ENCODE results near the gene VTI1A.

VTI1A gene

DNA sequence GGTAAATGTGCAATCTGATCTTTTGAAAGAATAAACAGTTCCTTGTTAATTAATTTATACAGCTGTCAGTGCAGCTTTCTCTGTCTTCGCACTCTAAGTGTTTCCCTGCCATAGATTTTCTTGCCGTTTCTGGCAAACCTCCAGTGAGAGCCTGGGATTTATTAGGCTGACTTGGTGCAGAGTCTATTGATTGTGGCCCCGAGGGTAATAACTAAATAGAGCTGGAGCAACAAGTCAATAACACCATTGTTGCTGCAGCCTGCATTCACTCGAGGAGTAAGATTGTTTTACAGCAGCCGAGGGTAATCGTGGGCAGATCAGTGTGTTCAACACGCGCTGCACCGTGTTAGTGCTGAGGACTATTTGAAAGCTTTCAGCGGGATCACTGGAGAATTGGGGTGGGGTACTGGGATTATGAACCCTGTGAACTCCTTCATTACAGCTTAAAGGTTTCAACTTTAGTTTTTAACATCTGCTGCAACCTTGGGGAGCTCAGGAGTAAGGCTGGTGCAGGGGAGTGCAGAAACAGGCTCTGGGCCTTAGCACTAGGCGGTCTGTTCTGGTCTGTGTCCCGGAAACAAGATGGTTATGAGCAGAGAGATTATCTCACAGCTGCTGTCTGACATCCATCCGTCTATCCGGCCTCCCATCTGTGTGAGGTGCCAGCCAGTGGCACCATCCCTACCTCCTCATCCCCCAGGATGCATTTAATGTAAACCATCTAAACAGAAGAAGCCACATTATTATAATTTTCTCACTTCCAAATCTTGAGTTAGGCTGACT lies 329.1 kb downstream of the VTI1A start:
- no peak overlapping the region for H3K27ac Mint-ChIP-seq
- no peak overlapping the region for H3K4me3 Mint-ChIP-seq
- no peaks in the 10 kb centered on the region for H3K36me3 Mint-ChIP-seq (ENCODE audit: low read depth)
- no peaks in the 10 kb centered on the region for H3K9me3 Mint-ChIP-seq
- H3K4me1 Mint-ChIP-seq (ENCODE audit: low read depth), result no peaks in the 10 kb centered on the region
- H3K27me3 Mint-ChIP-seq (ENCODE audit: low read depth), result no peaks in the 10 kb centered on the region

DNA sequence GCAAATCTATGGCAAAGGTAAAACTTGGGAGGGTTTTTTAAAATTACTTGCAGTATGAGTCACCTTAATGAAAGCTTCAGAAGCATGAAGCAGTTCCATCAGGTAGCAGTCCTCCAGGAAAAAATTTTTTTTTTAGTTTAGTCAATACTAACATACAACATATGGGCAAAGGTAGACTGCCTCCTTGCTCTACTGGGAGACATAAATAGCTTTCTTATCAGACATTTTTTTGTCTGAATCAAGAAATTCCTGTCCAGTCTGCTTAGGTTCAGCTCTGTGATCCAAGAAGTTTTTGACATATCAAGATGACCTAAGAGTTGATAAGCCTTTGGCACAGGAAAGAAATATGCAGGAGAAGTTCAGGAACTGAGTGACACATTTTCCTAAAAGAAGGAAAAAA lies 331.6 kb downstream of the VTI1A start:
- H3K9me3 Mint-ChIP-seq, result no peaks in the 10 kb centered on the region
- no peaks in the 10 kb centered on the region for H3K27me3 Mint-ChIP-seq (ENCODE audit: low read depth)
- H3K4me3 Mint-ChIP-seq, result no peak overlapping the region
- no peaks in the 10 kb centered on the region for H3K4me1 Mint-ChIP-seq (ENCODE audit: low read depth)
- no peaks in the 10 kb centered on the region for H3K36me3 Mint-ChIP-seq (ENCODE audit: low read depth)
- no peak overlapping the region for H3K27ac Mint-ChIP-seq

DNA sequence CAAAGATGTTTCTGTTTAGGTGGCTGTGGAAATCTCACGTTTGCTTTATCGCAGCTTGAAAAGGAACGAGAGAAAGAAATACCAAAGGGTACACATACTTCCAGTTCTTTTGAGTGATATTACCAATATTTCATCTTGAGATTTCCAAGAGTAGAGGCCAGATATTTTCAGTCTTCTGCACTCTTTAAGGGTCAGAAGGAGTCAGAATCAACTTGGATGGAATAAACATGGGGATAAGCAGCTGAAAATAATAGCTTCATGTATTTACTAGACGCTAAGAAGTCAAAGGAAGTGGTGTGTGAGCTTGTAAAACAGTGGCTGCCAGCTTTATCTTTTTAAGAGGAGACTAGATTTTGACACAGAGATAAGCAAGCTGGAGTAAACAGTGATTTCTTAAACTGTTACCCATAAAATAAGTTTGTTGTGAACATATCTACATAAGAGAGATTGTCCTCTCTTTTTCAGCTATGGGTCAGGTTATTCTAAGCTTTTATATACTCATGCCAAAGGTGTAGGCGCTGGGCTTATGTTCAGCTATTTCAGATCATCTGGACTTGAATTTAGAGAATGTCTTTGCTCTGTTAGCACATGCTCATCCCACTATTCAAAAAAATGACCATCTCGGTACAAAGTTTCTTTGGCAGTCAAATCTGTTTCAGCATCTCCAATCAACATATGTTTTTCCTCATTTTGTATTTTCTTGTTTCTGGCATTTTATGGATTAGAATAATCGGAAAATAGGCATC lies 332.2 kb downstream of the VTI1A start:
- Mint-ChIP-seq H3K4me1 (ENCODE audit: low read depth) (no peaks in the 10 kb centered on the region), H3K27ac (no peak overlapping the region), H3K4me3 (no peak overlapping the region), H3K9me3 (no peaks in the 10 kb centered on the region), H3K27me3 (ENCODE audit: low read depth) (no peaks in the 10 kb centered on the region), H3K36me3 (ENCODE audit: low read depth) (no peaks in the 10 kb centered on the region)

DNA sequence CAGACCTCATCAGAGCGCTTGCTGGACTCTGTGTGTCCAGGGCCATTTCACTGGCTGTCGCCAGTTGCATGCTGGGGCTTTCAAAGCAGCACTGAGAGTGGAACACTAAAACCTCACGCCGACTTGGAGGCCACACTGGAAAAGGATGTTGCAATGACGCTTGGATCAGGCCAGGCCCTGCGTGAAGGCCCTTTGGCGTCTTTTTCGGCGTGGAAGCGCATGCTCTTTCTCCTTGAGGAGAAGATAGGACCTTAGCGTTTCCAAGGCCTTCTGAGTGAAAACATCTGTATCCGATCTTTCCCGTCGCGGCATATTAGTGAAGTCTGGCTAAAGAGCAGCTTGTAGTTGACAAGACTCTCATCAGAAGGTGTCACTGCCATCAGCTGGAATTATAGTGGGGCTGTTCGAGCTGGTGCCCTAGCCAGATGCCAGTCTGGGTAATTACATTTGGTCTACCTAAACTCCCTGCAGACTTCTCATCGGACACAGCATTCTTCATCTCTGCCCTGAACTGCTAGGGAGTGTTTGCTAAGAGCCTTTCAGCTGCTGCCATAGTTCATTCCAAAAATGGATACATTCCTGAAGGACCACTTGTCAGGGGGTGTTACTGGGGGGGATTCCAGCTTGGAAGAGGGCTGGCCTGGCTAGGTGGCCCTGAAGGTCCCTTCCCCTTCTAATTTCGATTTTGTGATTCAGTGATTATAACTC lies 335.3 kb downstream of the VTI1A start:
- H3K4me3 Mint-ChIP-seq, result no peak overlapping the region
- H3K36me3 Mint-ChIP-seq (ENCODE audit: low read depth), result no peaks in the 10 kb centered on the region
- H3K27ac Mint-ChIP-seq, result no peak overlapping the region
- H3K9me3 Mint-ChIP-seq, result no peaks in the 10 kb centered on the region
- H3K4me1 Mint-ChIP-seq (ENCODE audit: low read depth), result no peaks in the 10 kb centered on the region
- no peaks in the 10 kb centered on the region for H3K27me3 Mint-ChIP-seq (ENCODE audit: low read depth)

DNA sequence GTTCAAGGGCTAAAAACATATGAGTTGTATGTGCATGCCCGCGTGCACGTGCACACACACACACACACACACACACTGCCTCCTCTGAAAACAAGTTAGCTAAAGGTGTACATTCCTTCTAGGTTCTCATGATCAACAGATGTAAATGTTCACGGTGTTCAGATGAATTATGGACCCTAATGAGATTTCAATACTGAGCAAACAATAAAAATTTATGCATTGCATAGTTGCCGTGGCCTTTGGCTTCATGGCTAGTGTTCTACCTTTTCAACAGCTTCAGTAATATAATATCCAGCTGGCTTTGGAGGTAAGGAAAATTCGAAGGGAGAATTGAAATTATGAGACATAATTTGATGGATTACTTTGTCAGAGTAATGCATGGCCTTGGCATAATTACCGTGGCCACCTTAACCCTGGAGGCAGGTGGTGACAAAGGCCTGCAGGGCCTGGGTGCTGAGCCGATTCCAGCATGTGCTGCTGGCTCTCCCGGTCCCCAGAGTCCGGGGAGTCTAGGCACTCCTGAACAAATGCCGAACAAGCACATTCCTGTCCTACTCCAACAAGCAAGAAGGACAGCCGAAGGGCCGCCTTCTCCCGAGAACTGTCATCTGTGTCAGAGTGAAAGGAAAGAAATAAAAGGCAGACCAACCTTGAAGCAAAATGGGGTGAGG lies 336.5 kb downstream of the VTI1A start:
- no peaks in the 10 kb centered on the region for H3K4me1 Mint-ChIP-seq (ENCODE audit: low read depth)
- H3K36me3 Mint-ChIP-seq (ENCODE audit: low read depth), result no peaks in the 10 kb centered on the region

DNA sequence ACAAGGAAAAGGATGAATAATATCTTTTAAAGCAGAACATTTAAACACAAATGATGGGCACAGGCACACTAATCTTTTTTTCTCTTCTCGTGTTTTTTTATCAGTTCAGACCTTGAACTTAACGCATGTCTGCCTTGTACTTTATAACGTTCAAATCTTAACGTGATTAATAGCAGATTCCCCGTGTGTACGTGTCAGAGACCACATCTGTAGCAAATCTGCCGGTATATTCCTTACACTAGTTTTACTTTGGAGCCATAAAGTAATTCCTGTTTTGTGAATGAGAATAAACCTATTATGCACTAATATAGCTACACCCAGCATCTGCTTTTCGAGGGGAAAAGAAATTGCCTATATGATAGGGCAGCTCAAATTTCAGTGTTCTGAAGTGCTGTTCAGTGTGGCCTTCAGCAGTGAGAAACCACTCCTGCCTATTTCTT lies 337.0 kb downstream of the VTI1A start:
- Mint-ChIP-seq H3K9me3 (peaks cover under 1% of the 10 kb centered on the region), H3K27ac (no peak overlapping the region), H3K4me1 (ENCODE audit: low read depth) (no peaks in the 10 kb centered on the region), H3K36me3 (ENCODE audit: low read depth) (no peaks in the 10 kb centered on the region), H3K27me3 (ENCODE audit: low read depth) (no peaks in the 10 kb centered on the region), H3K4me3 (no peak overlapping the region)

More for the DNA sequence above, 336.5 kb downstream of the VTI1A start:
- Mint-ChIP-seq H3K9me3 (no peaks in the 10 kb centered on the region), H3K27me3 (ENCODE audit: low read depth) (no peaks in the 10 kb centered on the region), H3K27ac (no peak overlapping the region), H3K4me3 (no peak overlapping the region)

DNA sequence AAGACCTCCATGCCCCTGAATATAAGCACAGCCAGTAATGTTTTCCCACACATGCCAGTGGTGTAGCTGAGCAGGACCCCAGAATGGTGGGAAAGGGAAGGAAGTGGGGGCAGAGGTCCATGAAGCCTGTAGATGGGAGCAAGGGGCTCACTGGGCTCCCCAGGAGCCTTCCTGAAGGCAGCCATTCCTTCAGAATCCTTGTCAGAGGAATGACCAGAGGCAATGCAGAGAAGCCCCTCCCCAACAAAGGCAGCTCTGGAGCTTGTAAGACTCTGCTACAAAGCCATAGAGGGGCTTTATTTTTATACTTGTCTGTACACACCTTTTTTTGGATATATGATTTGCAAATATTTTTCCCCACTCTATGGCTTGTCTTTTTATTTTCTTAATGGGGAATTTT lies 338.1 kb downstream of the VTI1A start:
- Mint-ChIP-seq H3K4me3 (no peak overlapping the region), H3K9me3 (peaks cover 8% of the 10 kb centered on the region), H3K27me3 (ENCODE audit: low read depth) (no peaks in the 10 kb centered on the region), H3K36me3 (ENCODE audit: low read depth) (peaks cover 4% of the 10 kb centered on the region), H3K27ac (no peak overlapping the region), H3K4me1 (ENCODE audit: low read depth) (no peaks in the 10 kb centered on the region)

DNA sequence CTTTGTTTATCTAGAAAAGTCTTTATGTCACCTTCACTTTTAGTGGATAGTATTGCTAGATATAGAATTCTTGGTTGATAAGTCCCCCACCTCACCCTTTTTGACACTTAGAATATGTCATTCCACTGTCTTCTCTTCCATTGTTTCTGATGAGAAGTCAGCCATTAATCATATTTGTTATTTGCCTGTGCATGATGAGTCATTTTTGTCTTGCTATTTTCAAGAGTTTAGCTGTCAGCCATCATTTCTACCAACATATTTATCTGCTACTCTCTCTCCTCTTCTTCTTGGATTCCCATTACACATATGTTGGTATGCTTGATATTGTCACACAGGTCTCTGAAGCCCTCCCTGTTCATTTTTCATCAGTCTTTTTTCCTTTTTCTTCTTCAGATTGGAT lies 342.2 kb downstream of the VTI1A start:
- peaks cover 8% of the 10 kb centered on the region for H3K9me3 Mint-ChIP-seq
- H3K27ac Mint-ChIP-seq, result no peak overlapping the region
- peaks cover 4% of the 10 kb centered on the region for H3K36me3 Mint-ChIP-seq (ENCODE audit: low read depth)
- no peaks in the 10 kb centered on the region for H3K4me1 Mint-ChIP-seq (ENCODE audit: low read depth)
- no peak overlapping the region for H3K4me3 Mint-ChIP-seq
- no peaks in the 10 kb centered on the region for H3K27me3 Mint-ChIP-seq (ENCODE audit: low read depth)

DNA sequence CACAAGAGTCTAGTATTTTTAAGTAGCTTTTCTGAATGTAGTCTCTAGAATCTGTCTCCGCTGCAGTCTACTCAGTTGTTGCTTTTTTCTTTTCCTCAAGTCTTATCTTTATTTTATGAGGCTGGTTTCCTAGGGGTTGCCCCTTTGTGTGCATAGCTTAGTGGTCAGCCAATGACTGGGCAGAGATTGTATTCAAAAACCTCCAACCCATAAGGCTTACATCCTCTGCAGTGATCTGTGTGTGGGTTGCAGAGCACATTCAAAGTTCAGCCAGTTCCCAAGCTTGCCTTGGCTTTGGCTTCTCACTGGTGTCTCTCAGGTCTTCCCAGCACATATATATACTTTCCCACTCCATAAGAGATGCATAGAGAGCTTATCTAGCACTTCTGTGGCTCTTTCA lies 343.0 kb downstream of the VTI1A start:
- Mint-ChIP-seq H3K27ac (no peak overlapping the region), H3K36me3 (ENCODE audit: low read depth) (peaks cover 4% of the 10 kb centered on the region), H3K4me1 (ENCODE audit: low read depth) (no peaks in the 10 kb centered on the region), H3K27me3 (ENCODE audit: low read depth) (no peaks in the 10 kb centered on the region), H3K4me3 (no peak overlapping the region), H3K9me3 (peaks cover 8% of the 10 kb centered on the region)

DNA sequence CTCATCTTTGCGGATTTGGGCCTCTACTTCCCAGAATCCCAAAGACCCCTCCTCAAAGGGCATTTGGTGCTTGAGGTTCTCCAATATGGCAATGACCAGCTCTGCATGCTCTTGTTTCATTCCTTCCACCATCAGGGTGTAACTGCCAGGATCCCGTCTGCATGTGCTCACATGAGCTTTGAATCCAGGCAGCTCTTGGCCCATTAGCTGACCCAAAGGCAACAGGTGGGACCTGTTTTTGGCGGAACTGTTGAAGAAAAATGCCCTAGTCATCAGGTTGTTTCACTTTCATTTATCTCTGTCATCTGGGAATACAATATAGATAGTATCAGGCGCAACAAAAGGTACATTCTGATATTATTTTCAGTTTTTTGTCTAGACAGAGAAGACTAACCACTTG lies 343.9 kb downstream of the VTI1A start:
- Mint-ChIP-seq H3K4me1 (ENCODE audit: low read depth) (no peaks in the 10 kb centered on the region), H3K9me3 (peaks cover 8% of the 10 kb centered on the region), H3K4me3 (no peak overlapping the region), H3K36me3 (ENCODE audit: low read depth) (peaks cover 4% of the 10 kb centered on the region), H3K27ac (no peak overlapping the region), H3K27me3 (ENCODE audit: low read depth) (no peaks in the 10 kb centered on the region)

DNA sequence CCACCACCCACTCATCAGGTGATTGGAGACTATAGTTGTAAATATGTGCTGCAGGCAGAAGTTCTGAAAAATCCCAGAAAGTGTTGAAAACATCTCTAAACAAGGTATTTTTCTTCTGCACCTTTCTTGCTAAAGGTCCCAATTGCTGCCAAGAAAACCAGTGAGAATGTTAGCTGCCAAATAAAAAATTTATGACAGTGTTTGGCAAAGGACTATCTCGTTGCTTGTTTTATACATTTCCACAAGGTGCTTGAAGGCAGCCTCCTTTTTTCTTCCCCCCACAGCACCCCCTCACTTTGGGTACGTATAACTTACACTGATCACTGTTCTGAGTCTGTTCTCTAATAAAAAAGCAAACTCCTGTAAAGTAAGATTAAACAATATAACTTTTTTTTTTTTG lies 344.4 kb downstream of the VTI1A start:
- Mint-ChIP-seq H3K36me3 (ENCODE audit: low read depth) (peaks cover 4% of the 10 kb centered on the region), H3K4me1 (ENCODE audit: low read depth) (no peaks in the 10 kb centered on the region), H3K27ac (no peak overlapping the region), H3K27me3 (ENCODE audit: low read depth) (no peaks in the 10 kb centered on the region), H3K4me3 (no peak overlapping the region), H3K9me3 (peaks cover 8% of the 10 kb centered on the region)

DNA sequence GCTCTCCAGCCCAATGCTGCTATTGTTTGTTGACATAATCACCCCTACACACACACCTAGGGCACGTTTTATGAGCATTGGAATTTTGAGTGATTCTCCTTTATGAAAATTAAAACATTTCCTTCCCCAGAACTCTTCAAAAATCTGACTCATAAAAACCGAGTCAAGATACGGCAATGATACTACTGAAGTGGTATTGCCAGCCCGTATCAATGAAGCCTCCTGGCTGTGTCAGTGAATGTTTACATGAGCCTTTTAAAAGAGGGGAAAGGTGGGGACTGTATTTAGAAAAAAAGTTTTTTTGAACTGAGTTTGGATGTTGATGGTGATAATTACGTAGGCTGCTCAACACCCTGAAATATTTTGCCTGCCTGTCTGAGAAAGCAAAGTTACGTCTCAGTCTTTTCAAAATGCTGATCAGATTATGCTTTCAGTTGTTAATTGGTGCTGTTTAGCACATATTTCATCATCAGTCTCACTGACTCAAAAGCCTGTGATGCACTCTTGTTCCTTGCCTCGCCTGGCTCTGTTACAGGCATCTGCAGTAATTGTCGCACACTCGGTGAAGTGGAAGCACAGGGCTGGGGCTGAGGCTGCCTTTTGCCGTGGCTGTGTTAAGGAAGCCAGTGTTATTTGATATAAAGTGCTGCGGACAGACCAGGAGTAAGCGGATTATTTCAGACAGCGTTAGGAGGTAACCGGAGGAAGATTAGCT lies 345.6 kb downstream of the VTI1A start:
- no peak overlapping the region for H3K27ac Mint-ChIP-seq
- H3K36me3 Mint-ChIP-seq (ENCODE audit: low read depth), result peaks cover 4% of the 10 kb centered on the region
- no peaks in the 10 kb centered on the region for H3K27me3 Mint-ChIP-seq (ENCODE audit: low read depth)
- H3K4me3 Mint-ChIP-seq, result no peak overlapping the region
- no peaks in the 10 kb centered on the region for H3K4me1 Mint-ChIP-seq (ENCODE audit: low read depth)
- H3K9me3 Mint-ChIP-seq, result peaks cover 8% of the 10 kb centered on the region

DNA sequence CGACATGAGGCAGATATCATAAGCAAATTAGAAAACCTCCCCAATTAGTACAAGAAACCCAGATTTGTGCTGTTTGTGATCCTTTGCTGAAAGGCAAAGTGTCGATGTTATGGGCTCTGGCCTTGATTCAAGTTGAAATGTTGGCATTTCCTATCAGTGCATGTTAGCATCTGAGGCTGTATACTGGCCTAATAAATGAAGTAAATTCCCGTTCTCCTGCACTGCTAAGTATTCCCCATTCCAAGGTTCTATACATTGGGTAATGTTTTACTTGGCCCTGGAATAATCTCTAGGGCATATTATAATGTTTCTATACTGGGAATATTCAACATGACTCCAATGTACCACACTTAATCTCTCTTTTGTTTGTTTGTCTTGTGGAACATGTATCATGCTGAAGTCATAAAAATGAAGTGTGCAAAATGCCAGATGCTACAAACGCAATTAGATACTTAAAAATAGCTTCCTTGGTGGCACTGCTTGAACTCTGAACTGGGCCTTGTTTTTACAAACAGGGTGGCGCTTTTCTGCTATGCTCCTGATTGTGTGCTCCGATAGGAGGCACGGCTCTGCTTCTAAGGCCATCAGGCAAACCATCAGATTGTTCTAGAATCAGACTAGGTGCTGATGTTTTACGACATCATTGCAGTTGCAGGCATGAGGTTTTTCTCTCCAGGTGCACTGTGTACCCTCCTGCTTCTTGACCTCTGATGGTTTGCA lies 346.3 kb downstream of the VTI1A start:
- Mint-ChIP-seq H3K36me3 (ENCODE audit: low read depth) (peaks cover 4% of the 10 kb centered on the region), H3K4me3 (no peak overlapping the region), H3K27me3 (ENCODE audit: low read depth) (no peaks in the 10 kb centered on the region), H3K4me1 (ENCODE audit: low read depth) (no peaks in the 10 kb centered on the region), H3K9me3 (peaks cover 8% of the 10 kb centered on the region), H3K27ac (no peak overlapping the region)

All from T-helper 1 cell treated with Interleukin-12 subunit alpha and Interleukin-12 subunit beta and Interleukin-4 antibody, amounts not matched to agents 30 μg/mL and 1 μg/mL, for 36 hours (primary cell).